HG03520 (cell line): Measurements from ENCODE around the gene KIRREL1.

Source experiments
- ATAC-seq: cut with Tn5 transposase; IDR thresholded peaks from one replicate; pipeline ENCODE4 v1.9.1; 2021; ENCODE audit warnings: mild to moderate bottlenecking, moderate library complexity; ENCODE audit not compliant: unreplicated experiment

Gene KIRREL1

DNA sequence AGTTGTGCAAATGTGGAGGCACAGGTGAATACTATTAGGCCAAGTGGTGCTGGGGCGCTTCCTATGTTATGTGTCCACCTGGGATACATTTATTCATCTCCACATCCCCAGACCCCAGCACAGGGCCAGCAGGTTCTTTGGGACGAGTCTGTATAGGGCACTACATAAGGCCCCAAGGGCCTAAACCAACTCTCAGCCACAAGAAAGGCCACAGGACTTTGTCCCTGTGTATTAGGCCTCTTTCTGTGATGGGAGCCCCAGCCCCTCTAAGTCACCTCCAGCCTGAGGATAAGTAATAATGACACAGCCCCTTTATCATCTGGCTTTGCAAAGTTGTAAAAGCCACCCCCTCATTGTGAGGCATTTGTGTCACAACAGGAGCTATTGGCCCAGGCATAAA lies 108.0 kb downstream of the KIRREL1 start:
- ATAC-seq = no peak

- no peak for ATAC-seq
Measured at GRCh38 chr1:158101927-158102326, 108.5 kb downstream of the KIRREL1 start.

- no peak for ATAC-seq
Measured at GRCh38 chr1:158102881-158103674, 109.6 kb downstream of the KIRREL1 start.

DNA sequence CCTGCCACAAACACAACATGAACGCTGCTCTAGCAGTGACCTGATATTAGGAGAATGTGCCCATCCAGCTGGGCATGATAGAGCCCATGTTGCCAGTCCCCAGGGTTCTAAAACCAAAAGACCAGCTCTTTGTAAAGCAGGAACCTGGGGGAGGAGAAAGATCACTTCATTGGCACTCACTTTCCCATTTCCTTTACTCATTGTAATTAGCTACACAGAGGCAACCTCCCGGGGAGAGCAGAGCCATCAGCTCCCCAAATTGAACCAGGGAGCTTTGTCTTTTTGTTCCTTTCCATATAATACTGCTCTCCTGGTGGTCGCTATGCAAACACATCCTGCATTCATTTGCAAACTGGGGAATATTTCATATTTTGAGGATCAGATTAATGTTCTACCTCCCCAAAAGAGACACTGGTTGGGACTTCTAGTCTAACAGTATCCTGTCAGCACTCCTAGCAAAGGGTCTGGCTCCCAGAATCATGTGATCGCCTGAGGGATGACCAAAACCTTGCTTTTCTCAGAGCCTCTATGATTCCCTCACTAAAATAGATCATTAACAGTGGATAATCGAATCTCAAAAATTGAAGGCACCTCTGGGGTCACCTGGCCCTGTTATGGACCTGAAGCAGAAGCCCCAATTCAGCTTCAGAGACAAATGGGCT lies 110.5 kb downstream of the KIRREL1 start:
- ATAC-seq = no peak

DNA sequence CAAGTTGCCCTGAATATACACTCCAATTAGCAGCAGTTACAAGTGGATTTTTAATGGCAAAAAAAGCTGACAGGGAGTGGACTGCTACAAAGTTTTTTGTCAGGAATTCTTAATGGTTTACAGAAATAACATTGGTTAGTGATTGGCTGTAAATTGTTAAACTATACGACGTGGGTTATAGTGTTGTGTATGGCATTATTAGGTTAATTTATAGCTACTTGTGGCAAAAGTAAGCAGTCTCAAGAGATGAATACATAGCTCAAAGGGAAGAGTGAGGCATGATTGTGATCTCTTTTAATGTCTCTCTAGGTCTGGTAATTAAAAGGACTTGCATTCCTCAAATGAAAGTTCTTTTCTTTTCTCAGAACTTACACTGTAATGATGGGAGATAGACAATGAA lies 111.4 kb downstream of the KIRREL1 start:
- ATAC-seq = no peak

- no peak for ATAC-seq
Measured at GRCh38 chr1:158105352-158106095, 112.1 kb downstream of the KIRREL1 start.

- no peak for ATAC-seq
Measured at GRCh38 chr1:158107916-158108315, 114.5 kb downstream of the KIRREL1 start.

- ATAC-seq = no peak
Measured at GRCh38 chr1:158112994-158113758, 119.7 kb downstream of the KIRREL1 start.

GRCh38 chr1:158113759-158114127 lies 120.3 kb downstream of the KIRREL1 start:
- no peak for ATAC-seq

DNA sequence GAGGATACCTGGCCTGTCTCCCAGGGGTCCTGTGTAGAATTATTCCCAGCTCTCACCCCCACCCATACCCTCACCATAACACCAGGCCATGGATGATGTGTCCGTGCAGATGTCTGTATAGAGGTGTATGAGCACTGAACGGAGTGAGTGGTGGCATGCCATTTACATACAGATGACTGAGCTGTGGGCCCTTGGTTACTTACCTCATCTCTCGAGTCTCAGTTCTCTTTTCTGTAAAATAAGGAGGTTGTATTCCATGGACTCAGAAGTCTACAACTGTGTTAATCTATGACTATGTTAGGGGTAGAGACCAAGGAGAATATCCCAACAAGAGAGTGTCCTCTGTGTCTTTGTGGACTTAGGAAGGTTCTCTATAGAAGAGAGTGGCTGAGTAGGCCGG lies 121.7 kb downstream of the KIRREL1 start:
- no peak for ATAC-seq

DNA sequence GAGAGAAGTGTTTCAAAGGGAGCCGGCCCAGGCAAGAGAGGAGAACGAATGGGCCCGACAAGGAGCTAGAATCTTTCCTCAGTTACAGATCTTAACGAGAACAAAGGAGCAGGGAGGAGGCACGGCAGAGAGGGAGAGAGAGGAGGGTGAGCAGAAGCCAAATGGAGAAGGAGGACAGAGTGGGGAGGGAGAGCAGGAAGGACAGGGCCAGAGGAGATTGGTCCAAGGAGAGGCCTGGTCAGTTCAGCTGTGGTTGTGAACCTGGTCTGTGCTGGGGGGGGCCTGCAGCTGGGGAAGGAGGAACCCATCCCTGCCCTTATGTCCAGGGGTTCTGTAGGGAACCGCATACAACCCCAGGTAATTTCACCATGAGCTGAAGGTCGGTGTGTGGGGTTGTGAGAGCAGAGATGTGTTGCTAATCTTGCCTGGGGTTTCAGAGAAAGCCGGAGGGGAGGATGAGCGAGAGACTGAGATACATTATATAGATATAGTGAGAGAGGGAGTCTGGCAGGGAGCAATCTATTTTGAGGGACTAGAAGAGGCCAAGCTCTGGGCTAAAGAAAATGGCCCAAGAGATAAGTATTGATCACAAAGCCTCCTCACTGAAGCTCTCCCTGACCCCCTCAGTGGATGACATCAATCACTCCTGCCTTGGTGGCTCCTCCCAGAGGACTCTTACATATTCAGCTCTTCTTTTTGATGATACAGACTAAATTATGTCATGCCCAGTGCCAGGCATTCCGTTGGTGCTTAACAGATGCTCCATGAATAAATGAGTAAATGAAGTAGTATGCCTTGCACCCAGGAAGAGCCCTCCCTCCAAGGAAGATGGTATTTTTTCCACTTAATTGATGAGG lies 123.1 kb downstream of the KIRREL1 start:
- ATAC-seq = no peak

GRCh38 chr1:158117854-158118704 lies 124.6 kb downstream of the KIRREL1 start:
- ATAC-seq = no peak

- ATAC-seq = no peak
Measured at GRCh38 chr1:158118713-158119402, 125.4 kb downstream of the KIRREL1 start.

DNA sequence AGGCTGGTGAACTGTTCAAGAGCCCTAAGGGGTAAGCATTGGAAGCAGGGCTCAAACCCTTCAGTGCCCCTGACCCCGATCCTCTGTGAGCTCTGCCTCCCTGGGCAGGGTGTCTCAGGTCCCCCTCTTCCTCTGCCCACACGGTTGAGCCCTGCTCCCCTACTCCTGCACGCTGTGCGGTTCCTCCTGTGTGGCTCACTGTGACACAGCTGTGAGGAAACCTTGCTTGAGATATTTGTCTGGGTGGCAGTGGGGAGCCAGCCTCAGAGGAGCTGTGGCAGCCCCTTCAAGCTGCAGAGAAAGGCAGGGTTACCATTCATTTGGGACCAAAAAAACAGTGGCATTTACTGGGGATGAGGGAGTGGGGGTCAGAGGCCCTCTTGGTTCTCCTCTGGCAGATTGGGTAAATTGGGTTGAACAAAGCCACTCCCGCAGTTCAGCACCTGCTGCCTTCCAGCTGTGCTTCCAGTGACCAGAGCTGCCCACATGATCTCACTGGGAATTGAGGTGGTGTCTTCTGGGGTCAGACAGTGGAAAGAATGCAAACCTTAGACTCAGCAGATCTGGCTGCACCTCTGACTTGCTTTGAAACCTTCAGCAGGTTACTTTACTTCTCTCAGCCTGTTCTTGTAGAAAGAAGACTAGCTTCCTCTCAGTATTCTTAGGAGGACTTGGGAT lies 126.7 kb downstream of the KIRREL1 start:
- ATAC-seq = no peak

DNA sequence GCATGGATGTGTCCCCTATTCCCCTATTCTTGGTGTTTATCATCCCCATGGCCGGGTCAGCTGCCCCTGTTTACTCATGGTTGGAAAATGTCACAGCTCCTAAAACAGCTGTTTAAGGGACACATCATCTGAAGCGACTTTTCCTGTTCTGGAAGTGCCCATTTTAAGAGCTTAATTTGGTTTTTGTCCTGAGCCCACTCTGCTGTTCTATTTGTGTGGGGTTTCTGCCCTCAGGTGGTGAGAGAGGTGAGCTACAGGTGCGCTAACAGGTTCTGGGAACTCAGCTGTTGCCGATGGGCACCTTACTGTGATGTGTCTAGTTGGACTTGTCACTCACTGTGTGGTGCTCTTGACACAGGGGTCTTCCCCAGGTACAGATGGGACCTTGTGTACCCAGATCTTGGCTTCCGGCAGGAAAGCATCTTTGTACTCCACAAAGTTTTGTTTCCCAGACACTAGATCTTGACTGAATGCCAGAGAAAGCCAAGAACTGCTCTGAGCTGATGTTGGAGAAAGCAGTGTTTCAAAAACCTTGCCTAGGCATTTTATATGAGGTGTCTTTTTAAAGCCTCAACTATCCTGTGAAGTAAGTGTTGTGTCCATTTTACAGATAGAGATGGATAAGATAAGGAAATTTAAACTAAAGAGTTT lies 128.3 kb downstream of the KIRREL1 start:
- ATAC-seq = peak; percentile 42

DNA sequence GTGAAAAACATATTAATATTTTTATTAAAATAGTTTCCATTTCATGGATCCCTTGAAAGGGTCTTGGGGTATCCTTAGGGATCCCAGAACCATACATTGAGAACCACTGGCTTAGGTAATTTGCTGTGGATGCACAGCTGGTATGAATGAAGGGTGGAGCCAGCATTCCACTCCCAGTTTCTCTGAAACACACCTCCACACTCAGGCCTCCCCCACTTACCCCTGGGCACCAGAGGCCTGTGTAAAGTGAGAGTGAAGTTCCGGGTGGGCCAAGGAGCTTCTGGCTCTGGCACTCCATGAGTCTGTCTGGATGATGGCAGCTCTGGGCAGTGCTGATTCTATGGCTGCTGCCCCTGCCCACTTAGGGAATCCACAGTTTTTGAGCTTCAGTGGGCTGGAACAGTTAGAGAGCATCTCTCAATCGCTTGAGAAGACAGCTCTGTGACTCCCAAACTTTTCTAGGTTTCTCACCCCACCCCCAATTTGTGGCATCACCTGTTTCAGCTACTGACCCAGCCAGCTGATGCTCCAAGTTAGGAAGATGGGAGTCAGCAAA lies 129.5 kb downstream of the KIRREL1 start:
- no peak for ATAC-seq

DNA sequence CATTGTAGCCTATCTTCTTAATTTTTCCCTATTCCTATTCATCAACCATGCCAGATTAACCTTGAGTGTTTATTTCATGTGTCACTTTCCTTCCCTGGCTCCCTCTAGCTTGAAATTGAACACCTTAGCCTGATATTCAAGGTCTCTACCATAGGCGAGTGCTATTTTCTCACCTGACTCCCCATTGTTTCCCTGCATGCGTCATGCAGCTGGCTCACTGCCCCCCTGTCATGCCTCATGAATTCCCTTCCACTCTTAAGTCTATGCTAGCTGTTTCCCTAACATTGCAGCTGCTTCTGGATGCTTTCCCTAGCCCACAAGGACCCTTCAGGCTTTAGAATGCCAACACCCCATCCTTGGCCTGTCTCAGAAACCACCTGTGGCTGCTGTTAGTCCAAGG lies 130.6 kb downstream of the KIRREL1 start:
- no peak for ATAC-seq
